GM21390 (cell line): Measurements from ENCODE around the gene SIPA1L3.

Experiments used
- ATAC-seq: cut with Tn5 transposase; IDR thresholded peaks from one replicate; pipeline ENCODE4 v1.9.1; 2021; ENCODE audit not compliant: unreplicated experiment

SIPA1L3 gene

GRCh38 chr19:38093154-38093553 is 186.1 kb downstream of the SIPA1L3 start:
- ATAC-seq, result no peak

GRCh38 chr19:38093587-38093986 is 186.6 kb downstream of the SIPA1L3 start:
- ATAC-seq, result no peak

GRCh38 chr19:38095411-38096308 is 188.7 kb downstream of the SIPA1L3 start:
- ATAC-seq, result no peak

- ATAC-seq, result no peak
These were observed 193.0 kb downstream of the SIPA1L3 start for GRCh38 chr19:38099966-38100365.

GRCh38 chr19:38100589-38100988 is 193.6 kb downstream of the SIPA1L3 start:
- ATAC-seq, result no peak

GRCh38 chr19:38101723-38102122 is 194.7 kb downstream of the SIPA1L3 start:
- no peak for ATAC-seq

- ATAC-seq, result no peak
These were observed 198.6 kb downstream of the SIPA1L3 start for GRCh38 chr19:38105574-38105973.

- ATAC-seq, result no peak
These were observed 200.1 kb downstream of the SIPA1L3 start for GRCh38 chr19:38107129-38107528.

- ATAC-seq, result no peak
These were observed 204.9 kb downstream of the SIPA1L3 start for GRCh38 chr19:38111898-38112297.

- ATAC-seq, result no peak
These were observed 207.6 kb downstream of the SIPA1L3 start for GRCh38 chr19:38114651-38115050.

- ATAC-seq, result no peak
These were observed 208.3 kb downstream of the SIPA1L3 start for GRCh38 chr19:38115271-38115802.

GRCh38 chr19:38118176-38118575 is 211.2 kb downstream of the SIPA1L3 start:
- no peak for ATAC-seq

- ATAC-seq, result no peak
These were observed 213.5 kb downstream of the SIPA1L3 start for GRCh38 chr19:38120471-38121025.

GRCh38 chr19:38122402-38123093 is 215.5 kb downstream of the SIPA1L3 start:
- no peak for ATAC-seq

GRCh38 chr19:38125238-38125637 is 218.2 kb downstream of the SIPA1L3 start:
- ATAC-seq, result no peak

- ATAC-seq, result no peak
These were observed 223.4 kb downstream of the SIPA1L3 start for GRCh38 chr19:38130399-38130798.

GRCh38 chr19:38132781-38133180 is 225.8 kb downstream of the SIPA1L3 start:
- no peak for ATAC-seq

- no peak for ATAC-seq
These were observed 226.3 kb downstream of the SIPA1L3 start for GRCh38 chr19:38133319-38133718.

GRCh38 chr19:38134540-38135149 is 227.6 kb downstream of the SIPA1L3 start:
- no peak for ATAC-seq

- no peak for ATAC-seq
These were observed 228.4 kb downstream of the SIPA1L3 start for GRCh38 chr19:38135150-38135998.
